Gastroesophageal sphincter (tissue), 4 donors: ENCODE data around the gene NELFA. TPM values are rescaled to one million over a fixed set of nuclear protein-coding genes. Genes with fewer than 3 reads are reported as not detected.
"Not testable (repeated sequence)": the region's sequence is repeated elsewhere in the genome, so short reads cannot be mapped to it uniquely, and the experiment has no call there.

ENCODE experiments used
- ATAC-seq: fragments of 150-250 bp; one replicate; pipeline ENCODE4 v1.9.1; 2016; ENCODE audit warnings: mild to moderate bottlenecking, moderate library complexity
- H3K27ac ChIP-seq, 4 donors: fragments of 200-600 bp; sonication (generic) in 3 of 4; 1 replicate in 3 of 4; 2 replicates in 1 of 4; pipeline ENCODE4 v1.5.1; 2016 to 2019
- H3K27me3 ChIP-seq: fragments of 200-600 bp; sonication (generic); one replicate; pipeline ENCODE4 v1.5.1; 2019
- H3K36me3 ChIP-seq, 2 donors: fragments of 200-600 bp; sonication (generic); one replicate each; pipeline ENCODE4 v1.5.1; 2019; ENCODE audit warnings: control low read depth in 1 of 2
- H3K4me1 ChIP-seq, 3 donors: fragments of 200-600 bp; sonication (generic); 1 replicate in 2 of 3; 2 replicates in 1 of 3; pipeline ENCODE4 v1.5.1; 2016 to 2019; ENCODE audit warnings: control low read depth in 2 of 3
- H3K4me3 ChIP-seq, 2 donors: fragments of 200-600 bp; sonication (generic); one replicate each; pipeline ENCODE4 v1.5.1; 2019; ENCODE audit warnings: mild to moderate bottlenecking in 1 of 2, moderate library complexity in 1 of 2
- H3K9me3 ChIP-seq, 3 donors: fragments of 200-600 bp; sonication (generic); one replicate each; pipeline ENCODE4 v1.5.1; 2017 to 2019; ENCODE audit warnings: control low read depth in 2 of 3
- CTCF ChIP-seq, 4 experiments: fragments of 200-600 bp in 2 of 4; fragments of 450-650 bp in 2 of 4; sonication (generic) in 1 of 4; IDR thresholded peaks; one replicate each; pipeline ENCODE4 v1.5.1; 2017 to 2019; ENCODE audit warnings: antibody characterized with exemption in 4 of 4, mild to moderate bottlenecking in 2 of 4, moderate library complexity in 2 of 4
- EP300 ChIP-seq: sonication (generic); formaldehyde crosslinking; IDR thresholded peaks from one replicate; pipeline ENCODE4 v1.6.1; 2017; ENCODE audit warnings: antibody characterized with exemption, mild to moderate bottlenecking
- POLR2A ChIP-seq, 2 donors: fragments of 450-650 bp; IDR thresholded peaks; one replicate each; pipeline ENCODE4 v1.6.1; 2017; ENCODE audit warnings: antibody characterized with exemption in 2 of 2, mild to moderate bottlenecking in 2 of 2, moderate library complexity in 1 of 2
- POLR2AphosphoS5 ChIP-seq: sonication (generic); formaldehyde crosslinking; IDR thresholded peaks from one replicate; pipeline ENCODE4 v1.6.1; 2017; ENCODE audit warnings: antibody characterized with exemption
- WGBS, 2 donors: methylation state at CpG; one replicate each; pipeline ENCODE4 v1.1.5; 2018; ENCODE audit warnings: low coverage in 1 of 2; 5-methylcytosine and 5-hydroxymethylcytosine counted together
- total RNA-seq, 4 donors: library from RNA; depleted of rRNA; stranded (reverse); fragments of >200 nt; gene quantifications; one replicate each; pipeline ENCODE4 v1.1.0, GENCODE V29; 2016

The NELFA gene
- total RNA-seq, 4 donors from 2014 or later = 14.5 to 19.4 (median 17.5) TPM

- H3K27ac ChIP-seq = no peak overlapping the region
- TF ChIP-seq POLR2AphosphoS5 = no peak
- TF ChIP-seq EP300 = no peak
- no peak for TF ChIP-seq POLR2A (IDR thresholded peaks at IDR 0.05)
- TF ChIP-seq CTCF (IDR thresholded peaks at IDR 0.05) = no peak
- H3K9me3 ChIP-seq = peaks cover 0 to 15% (median 2%) of the 10 kb centered on the region in 3 donors
- H3K4me3 ChIP-seq = no peak overlapping the region
- no peak for ATAC-seq
- no peaks in the 10 kb centered on the region for H3K27me3 ChIP-seq
- peaks cover 0 to 29% of the 10 kb centered on the region in 2 donors for H3K36me3 ChIP-seq
- 89 to 94% methylated on average over 4 to 7 of the region's 7 CpGs for WGBS, 2 donors
- H3K4me1 ChIP-seq = no peaks in the 10 kb centered on the region
These were observed 10.5 kb downstream of the NELFA start for GRCh38 chr4:1998296-1998695.

GRCh38 chr4:1997712-1998111 lies 11.1 kb downstream of the NELFA start:
- no peak overlapping the region for H3K27ac ChIP-seq
- no peak for ATAC-seq
- H3K4me1 ChIP-seq = no peaks in the 10 kb centered on the region
- peaks cover 0 to 15% (median 2%) of the 10 kb centered on the region in 3 donors for H3K9me3 ChIP-seq
- peaks cover 0 to 27% of the 10 kb centered on the region in 2 donors for H3K36me3 ChIP-seq
- H3K27me3 ChIP-seq = no peaks in the 10 kb centered on the region
- no peak for TF ChIP-seq CTCF (IDR thresholded peaks at IDR 0.05)
- TF ChIP-seq POLR2AphosphoS5 = no peak
- TF ChIP-seq EP300 = no peak
- no peak for TF ChIP-seq POLR2A (IDR thresholded peaks at IDR 0.05)
- H3K4me3 ChIP-seq = no peak overlapping the region
- 82 to 100% methylated on average over 3 of the region's 4 CpGs for WGBS, 2 donors

- Histone ChIP-seq H3K4me3 (no peak overlapping the region), H3K36me3 (peaks cover 0 to 33% of the 10 kb centered on the region in 2 donors), H3K4me1 (peaks cover 0 to 5% (median 0%) of the 10 kb centered on the region in 3 donors), H3K9me3 (peaks cover 0 to 15% (median 2%) of the 10 kb centered on the region in 3 donors), H3K27ac (no peak overlapping the region), H3K27me3 (no peaks in the 10 kb centered on the region)
- TF ChIP-seq EP300 (no peak), CTCF (IDR thresholded peaks at IDR 0.05) (no peak), POLR2A (IDR thresholded peaks at IDR 0.05) (no peak), POLR2AphosphoS5 (no peak)
- WGBS, 2 donors = 96 to 97% methylated on average over 2 to 3 of the region's 3 CpGs
- no peak for ATAC-seq
These were observed 11.7 kb downstream of the NELFA start for GRCh38 chr4:1996866-1997611.

GRCh38 chr4:1994938-1995337 lies 13.8 kb downstream of the NELFA start:
- 83 to 86% methylated on average over 1 of the region's 1 CpG for WGBS, 2 donors
- TF ChIP-seq CTCF (IDR thresholded peaks at IDR 0.05) (no peak), EP300 (no peak), POLR2A (IDR thresholded peaks at IDR 0.05) (no peak), POLR2AphosphoS5 (no peak)
- ATAC-seq = no peak

GRCh38 chr4:1993718-1994516 lies 14.9 kb downstream of the NELFA start:
- ATAC-seq, H3K27ac ChIP-seq, H3K27me3 ChIP-seq, H3K4me1 ChIP-seq, H3K4me3 ChIP-seq: not testable (repeated sequence)
- Histone ChIP-seq H3K9me3 (peaks cover 0 to 15% (median 2%) of the 10 kb centered on the region in 3 donors), H3K36me3 (peaks cover 0 to 60% of the 10 kb centered on the region in 2 donors)
- 84 to 92% methylated on average over 2 to 12 of the region's 20 CpGs for WGBS, 2 donors

More at GRCh38 chr4:1994938-1995337, 13.8 kb downstream of the NELFA start:
- H3K9me3 ChIP-seq = peaks cover 0 to 15% (median 2%) of the 10 kb centered on the region in 3 donors
- H3K27me3 ChIP-seq = no peaks in the 10 kb centered on the region
- H3K27ac ChIP-seq = no peak overlapping the region
- H3K4me1 ChIP-seq = peaks cover 0 to 9% (median 0%) of the 10 kb centered on the region in 3 donors
- H3K4me3 ChIP-seq = no peak overlapping the region
- peaks cover 0 to 49% of the 10 kb centered on the region in 2 donors for H3K36me3 ChIP-seq
